Stimulated activated CD8-positive, alpha-beta memory T cell treated with anti-CD3 and anti-CD28 coated beads, Interleukin-12 subunit alpha, Interleukin-12 subunit beta, amount 100 ng/mL, for 4 hours (primary cell): Measurements from ENCODE around the gene PRPS1.
"Not testable (repeated sequence)": the region's sequence is repeated elsewhere in the genome, so short reads cannot be mapped to it uniquely, and the experiment has no call there.

ENCODE experiments used
- DNase-seq: peaks from one replicate; pipeline ENCODE4 v3.0.0-alpha.2; 2020; ENCODE audit warnings: low read depth

The PRPS1 gene

DNA sequence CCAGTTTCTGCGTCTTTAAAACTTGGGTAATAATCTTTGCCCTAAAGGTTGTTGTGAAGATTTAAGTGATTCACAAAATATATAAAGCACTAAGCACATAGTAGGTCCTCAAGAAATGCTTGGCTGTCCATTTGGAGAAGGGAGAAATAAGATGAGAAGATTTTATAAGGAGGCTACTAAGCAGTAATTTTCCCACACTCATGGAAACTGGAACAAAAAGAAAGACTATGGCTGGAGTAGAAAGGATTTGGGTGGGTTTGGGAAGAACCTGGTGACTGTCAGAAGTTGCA lies 47.0 kb downstream of the PRPS1 start:
- DNase-seq = no peak

DNA sequence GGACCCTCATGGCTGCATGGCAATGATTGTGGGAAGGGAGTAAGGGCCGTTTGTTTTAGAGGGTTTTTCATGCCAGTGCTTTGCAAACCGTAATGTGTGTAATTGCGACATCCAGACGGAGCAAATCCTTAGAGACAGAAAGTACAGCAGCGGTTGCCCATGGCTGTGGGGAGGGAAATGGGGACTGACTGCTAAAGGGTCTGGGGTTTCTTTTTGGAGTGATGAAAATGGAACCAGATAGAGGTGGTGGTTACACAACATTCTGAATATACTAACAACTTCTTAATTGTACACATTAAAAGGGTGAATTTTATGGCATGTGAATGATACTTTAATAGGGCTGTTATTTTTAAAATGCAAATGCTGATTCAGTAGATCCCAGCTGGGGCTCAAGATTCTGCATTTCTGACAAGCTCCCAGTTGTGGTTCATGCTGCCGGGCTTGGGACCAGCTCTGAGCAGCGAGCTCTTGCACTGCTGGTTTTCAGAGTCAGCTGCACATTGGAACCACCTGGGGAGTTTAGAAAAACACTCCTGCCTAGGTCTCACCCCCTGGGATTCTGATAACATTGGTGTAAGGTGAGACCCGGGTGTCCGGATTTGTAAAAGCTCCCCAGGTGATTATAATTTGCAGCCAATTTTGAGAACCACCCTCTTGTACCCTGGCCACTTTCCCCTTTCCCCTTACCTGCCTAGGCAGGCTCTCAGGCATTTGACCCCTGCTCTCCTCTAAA lies 47.7 kb downstream of the PRPS1 start:
- DNase-seq = no peak

DNA sequence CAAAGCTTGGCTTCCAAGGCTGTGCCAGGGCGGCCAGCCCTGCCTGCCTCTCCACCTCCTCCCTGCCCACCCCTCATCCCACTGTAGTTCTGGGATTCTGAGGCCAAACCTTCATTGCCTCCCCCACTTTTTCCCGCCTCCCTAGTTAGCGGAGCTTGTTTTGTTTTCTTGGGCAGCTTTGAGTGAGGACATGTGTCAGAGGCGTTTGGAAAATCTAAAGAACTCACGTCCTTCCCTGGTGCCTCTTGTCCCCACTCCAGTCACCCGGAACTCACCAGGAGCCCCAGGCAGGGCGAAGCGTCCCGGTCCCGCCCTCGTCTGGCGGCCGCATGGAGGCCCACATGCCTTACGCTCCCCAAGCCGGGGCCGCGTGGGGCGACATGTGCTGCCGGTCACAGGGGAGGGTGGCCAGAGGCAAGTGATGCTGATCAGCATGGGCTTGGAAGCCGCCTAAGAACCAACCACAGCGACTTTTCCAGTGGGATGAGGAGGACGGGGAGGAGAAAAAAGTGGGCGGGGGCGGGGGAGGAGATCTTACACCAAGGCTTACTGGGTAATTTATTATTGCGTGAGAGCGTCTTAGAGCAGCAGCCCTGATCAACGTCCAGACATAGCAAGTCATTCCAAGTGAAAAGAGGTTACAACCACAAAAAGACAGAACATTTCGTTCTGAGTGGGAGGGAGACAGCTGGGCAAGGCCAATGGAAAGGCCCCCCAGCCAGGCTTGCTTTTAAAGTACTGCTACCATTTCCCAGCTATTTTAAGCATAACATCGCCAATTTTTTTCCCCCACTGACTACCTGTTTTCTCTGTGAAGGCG lies 48.5 kb downstream of the PRPS1 start:
- peak; percentile 26 for DNase-seq

DNA sequence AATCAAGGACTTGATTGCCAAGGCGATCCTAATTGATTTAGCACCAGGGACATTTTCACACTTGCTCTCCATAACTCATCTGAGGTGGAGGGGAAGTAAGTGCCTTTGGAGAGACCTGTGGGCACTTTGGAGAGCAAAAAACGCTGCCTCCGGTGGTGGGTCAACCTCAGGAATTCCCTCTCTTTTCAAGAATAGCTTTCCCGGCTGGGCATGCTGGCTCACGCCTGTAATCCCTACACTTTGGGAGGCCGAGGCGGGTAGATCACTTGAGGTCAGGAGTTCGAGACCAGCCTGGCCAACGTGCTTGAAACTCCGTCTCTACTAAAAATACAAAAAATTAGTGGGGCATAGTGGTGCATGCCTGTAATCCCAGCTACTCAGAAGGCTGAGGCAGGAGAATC lies 49.2 kb downstream of the PRPS1 start:
- no peak for DNase-seq

DNA sequence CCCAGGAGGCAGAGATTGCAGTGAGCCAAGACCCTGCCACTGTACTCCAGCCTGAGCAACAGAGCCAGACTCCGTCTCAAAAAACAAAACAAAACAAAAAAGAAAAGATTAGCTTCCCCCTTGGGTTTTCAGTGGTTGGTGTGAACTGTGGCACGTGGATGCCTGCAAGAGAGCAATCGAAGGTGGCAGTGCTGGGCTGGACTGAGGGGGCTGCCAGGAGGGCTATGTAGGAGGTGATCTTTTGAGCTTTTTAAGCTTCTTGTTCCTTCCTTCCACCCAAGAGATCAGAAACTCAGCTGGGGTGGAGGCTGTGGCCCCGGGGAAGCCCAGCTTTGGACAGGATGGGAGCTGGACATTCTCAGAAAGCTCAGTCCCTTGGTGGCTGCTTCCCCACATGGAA lies 49.6 kb downstream of the PRPS1 start:
- no peak for DNase-seq

- peak; percentile 17 for DNase-seq
These were observed 50.8 kb downstream of the PRPS1 start for GRCh38 chrX:107678957-107679740.

- no peak for DNase-seq
These were observed 53.9 kb downstream of the PRPS1 start for GRCh38 chrX:107682256-107682655.

- DNase-seq = no peak
These were observed 55.0 kb downstream of the PRPS1 start for GRCh38 chrX:107683124-107683895.

DNA sequence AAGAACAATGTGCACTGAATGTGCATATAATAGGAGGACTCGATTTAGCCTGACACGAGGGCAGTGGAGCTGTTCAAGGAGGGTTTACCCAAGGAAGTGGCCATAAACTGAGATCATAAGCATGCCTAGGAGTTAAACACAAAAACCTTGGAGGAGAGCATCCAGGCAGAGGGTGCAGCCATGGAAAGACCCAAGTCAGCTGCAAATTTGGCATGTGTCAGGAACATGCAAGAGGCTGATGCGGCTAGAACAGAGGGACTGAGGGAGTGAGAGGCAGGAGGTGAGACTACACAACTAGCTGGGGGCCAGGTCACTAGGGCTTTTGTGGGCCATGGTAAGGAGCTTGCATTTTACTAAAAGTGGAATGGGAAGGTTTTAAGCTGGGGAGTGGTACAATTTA lies 55.6 kb downstream of the PRPS1 start:
- DNase-seq = no peak

DNA sequence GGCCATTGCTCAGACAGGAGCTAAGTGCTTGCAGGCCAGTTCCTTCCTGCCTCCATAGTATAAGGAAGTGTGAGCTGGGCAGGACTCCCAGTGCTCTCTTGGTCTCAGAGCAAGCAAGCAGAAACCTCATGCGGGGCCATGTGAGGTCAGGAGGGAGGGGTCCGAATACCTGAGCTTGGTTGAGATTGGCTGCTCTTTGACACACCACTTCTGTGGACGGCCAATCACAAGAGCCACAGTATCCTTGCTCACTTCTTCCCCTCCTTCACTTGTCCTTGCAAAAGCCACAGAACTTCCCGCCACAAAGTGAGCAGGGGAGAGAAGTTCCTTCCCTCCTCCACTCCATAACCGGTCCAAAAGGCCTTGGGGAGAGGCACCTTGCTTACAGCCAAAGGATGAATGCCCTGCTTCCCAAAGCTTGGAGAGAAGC lies 56.7 kb downstream of the PRPS1 start:
- no peak for DNase-seq

DNA sequence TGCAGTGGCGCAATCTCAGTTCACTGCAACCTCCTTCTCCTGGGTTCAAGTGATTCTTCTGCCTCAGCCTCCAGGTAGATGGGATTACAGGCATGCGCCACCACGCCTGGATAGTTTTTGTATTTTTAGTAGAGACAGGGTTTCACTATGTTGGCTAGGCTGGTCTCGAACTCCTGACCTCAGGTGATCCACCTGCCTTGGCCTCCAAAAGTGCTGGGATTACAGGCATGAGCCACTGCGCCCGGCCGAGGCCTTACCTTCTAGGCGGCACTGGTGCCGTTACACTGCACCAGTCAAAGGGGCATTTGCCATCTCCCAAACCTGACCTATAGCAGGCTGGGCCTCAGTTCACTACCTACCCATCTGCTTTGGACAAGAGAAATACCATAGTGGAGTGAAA lies 57.3 kb downstream of the PRPS1 start:
- not testable (repeated sequence) for DNase-seq

- DNase-seq = no peak
These were observed 57.7 kb downstream of the PRPS1 start for GRCh38 chrX:107686026-107686425.

GRCh38 chrX:107686792-107687191 lies 58.5 kb downstream of the PRPS1 start:
- no peak for DNase-seq

GRCh38 chrX:107687445-107687844 lies 59.1 kb downstream of the PRPS1 start:
- DNase-seq = no peak

- no peak for DNase-seq
These were observed 62.7 kb downstream of the PRPS1 start for GRCh38 chrX:107691024-107691448.

DNA sequence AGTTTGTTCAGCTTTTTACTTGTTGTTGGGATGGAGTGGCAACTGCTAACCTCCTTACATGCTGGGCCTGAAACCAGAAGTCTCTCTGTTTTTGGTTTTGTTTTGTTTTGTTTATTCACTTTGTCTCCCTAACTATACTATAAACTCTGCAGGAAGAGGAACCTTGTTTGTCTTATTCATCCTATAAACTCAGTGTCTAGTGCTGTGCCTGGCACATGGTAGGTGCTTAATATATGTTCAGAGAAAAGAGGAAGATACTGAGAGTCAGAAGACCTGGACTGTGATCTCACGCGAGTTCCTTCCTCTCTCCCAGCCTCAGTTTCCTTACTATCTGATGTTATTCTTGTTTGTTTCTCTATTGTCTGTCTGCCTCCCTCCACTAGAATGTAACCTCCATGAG lies 71.3 kb downstream of the PRPS1 start:
- DNase-seq = no peak

DNA sequence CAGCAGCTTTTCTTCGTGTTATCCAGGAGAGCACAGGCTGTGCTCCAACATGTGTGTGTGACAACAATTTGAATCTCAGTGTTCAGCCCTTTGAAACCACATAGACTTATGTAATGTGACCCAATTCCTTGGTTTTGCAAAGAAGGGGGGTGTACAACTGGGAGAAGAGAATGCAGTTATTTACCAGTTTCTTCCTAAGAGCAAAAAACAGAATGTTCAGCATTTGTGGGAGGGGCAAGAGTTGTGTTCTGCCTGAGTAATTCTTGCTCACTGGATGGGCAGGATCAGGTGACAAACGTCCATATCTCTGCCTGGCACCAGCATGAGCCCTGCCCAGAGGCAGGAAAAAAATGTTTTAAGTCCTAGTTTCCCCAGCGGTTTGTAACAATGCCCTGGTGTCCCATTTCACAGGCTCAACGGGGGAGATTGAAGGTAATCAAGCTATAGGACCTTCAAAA lies 72.0 kb downstream of the PRPS1 start:
- no peak for DNase-seq
